ENCODE measurements around the gene AP2A2.

GRCh38 chr11:1014276-1014675, 88.6 kb downstream of the AP2A2 start:
- TF ChIP-seq EZH2phosphoT487 (IDR thresholded peaks at IDR 0.05; ENCODE audit: borderline replicate concordance, low read length) (no peak), CTCF (IDR thresholded peaks at IDR 0.05; ENCODE audit: low read depth, low read length, poor library complexity, severe bottlenecking) (no peak)
